HG03521 (cell line): ENCODE results near the gene MED9.

Source experiments
- ATAC-seq: cut with Tn5 transposase; IDR thresholded peaks from one replicate; pipeline ENCODE4 v1.9.1; 2021; ENCODE audit warnings: mild to moderate bottlenecking, moderate library complexity; ENCODE audit not compliant: unreplicated experiment

The MED9 gene

DNA sequence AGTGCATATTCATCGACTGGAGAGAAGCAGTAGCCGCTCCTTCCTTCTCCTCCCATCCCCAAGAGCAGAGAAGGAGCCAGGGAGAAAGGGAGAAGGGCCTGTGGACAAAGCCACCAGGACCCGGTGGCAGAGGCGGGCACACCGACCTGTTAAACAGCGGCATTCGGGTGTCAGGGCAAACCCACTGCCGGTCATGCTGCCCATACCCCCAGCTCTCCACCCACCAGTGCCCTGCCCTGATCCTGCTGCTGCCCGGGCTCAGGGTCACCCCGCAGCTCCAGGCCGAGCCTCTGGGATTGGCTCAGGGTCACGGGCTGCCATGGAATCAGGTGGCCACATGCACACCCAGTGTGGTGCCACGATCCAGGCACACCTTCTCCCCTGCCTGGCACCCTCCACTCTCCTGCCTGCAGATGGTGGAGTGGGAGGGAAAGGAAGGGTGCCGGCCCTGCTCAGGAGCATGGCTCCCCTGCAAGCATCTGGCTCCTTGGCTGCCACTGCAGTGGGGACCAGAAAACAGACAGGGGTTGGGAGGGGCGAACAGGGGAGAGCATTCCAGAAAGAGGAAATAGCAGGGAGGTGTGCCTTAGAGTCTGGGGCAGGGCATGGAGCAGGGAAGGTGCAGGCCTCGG lies 37.7 kb downstream of the MED9 start:
- ATAC-seq = no peak

DNA sequence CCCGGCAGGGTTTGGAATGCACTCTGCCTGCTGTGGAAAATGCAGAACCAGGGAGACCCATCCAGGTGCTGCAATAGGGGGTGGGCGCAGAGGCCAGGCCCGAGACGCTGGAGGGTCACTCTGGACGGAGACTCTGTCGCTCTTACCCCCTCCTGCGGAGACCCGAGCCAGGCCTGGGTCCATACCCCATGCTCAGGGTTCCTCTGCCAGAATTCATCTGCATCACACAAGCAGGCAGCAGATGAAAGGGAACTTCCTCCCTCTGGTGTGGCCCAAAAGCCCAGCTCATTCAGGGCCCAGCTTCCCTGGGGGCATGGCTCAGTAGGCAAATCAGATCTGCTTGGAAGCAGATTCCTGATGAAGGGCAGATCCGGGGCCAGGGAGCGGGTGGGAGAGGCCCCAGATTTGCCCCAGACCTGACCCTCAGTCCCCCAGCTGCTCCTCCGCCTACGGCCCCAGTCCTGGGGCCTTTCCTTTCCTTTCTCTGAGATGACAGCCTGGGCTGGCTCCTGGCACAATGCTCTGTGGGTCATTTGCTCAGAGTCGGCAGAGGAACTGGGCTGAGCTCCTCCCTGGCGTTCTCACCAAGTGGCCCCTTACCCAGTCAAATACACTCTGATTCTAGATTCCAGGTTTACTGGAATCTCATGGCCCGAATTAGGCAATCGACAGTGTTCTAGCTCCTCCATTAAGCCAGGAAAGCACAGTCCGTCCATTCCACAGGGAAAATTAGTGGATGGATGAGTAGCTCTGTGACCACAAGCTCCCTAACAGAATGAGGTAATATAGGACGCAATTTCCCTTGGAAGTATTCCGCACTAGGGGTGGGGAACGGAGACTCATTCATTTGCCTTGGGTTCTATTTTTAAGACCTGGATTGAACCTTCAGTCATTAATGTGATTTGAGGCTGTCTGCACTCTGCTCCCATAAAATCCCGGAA lies 38.5 kb downstream of the MED9 start:
- no peak for ATAC-seq

DNA sequence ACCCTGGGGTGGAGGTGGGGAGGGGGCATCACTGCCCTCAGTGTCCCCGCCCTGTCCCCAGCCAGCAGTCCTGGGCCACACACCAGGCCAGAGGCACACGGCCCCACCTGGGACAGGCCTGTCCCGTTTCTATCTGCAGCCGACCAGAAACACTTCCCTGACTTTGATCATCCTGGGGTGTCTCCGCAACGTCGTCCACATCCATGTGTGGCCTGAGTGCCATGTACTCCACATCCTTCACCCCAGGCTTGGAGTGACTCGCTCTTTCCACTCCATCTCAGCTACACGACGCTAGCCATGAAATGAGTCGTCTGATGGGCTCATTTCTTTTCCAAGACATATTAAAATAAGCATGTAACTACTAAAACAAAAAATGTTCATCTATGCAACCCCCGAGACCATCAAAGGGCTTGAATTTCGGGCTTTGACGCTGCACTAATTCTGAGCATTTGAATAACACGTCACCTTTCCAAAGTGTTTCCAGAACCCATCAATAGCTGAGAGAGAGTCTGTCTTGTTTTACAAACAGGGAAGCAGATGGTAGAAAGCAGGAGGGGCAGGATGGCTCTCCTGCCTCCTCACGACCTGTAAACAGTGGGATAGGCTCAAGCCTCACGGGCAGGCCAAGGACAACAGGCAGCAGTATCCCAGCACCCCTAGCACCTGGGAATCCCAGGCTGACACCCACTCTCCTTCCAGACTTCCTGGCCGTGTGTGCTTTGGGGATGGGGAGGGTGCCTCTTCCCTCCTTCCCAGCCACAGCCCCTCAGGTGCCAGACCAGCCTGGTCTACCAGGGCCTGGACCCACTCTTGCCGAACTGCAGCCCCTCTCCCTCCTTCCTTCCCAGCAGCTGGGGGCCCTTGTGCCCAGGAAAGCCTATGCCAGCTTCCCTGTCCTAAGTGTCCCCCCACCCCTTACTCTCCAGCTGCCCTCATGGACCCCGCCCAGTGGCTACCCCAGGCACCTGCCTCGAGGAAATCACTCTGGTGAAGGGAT lies 39.4 kb downstream of the MED9 start:
- ATAC-seq = no peak

DNA sequence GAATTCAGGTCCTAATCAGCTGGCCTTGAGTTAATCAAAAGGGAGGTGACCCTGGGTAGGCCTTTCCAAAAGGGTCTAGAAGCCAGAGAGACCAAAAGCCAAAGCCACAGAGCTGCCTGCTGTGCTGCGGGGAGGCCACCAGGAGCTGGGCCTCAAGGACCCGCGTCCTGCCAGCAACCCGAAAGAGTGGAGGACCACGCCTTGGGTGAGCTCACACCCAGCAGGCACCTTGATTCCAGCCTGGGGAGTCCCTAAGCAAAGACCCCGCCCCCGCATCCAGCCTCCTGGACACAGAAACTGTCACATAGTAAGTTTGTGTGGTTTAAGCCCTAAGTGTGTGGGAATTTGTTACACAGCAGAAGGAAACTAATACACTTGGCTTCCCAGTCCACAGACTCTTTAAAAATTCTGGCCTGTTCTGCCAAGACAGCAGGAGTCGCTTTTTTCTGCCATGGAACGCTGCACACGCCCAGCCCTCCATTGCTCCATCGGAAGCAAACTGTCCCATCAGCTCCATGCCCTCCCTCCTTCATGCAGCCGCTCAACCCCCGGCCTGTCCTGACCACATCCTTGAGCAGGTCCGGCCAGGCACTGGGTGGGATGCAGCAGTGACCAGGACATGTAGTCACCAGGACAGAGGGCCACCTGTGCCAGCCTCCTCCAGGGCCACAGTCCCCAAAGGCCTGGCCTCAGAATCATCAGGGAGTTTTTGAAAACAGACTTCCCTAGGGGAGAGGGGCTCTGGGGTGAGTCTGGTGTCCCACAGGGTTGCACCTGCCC lies 40.3 kb downstream of the MED9 start:
- no peak for ATAC-seq

- no peak for ATAC-seq
These were observed 41.2 kb downstream of the MED9 start for GRCh38 chr17:17518014-17518413.

GRCh38 chr17:17518951-17519350 lies 42.2 kb downstream of the MED9 start:
- no peak for ATAC-seq

- no peak for ATAC-seq
These were observed 43.1 kb downstream of the MED9 start for GRCh38 chr17:17519886-17520285.

DNA sequence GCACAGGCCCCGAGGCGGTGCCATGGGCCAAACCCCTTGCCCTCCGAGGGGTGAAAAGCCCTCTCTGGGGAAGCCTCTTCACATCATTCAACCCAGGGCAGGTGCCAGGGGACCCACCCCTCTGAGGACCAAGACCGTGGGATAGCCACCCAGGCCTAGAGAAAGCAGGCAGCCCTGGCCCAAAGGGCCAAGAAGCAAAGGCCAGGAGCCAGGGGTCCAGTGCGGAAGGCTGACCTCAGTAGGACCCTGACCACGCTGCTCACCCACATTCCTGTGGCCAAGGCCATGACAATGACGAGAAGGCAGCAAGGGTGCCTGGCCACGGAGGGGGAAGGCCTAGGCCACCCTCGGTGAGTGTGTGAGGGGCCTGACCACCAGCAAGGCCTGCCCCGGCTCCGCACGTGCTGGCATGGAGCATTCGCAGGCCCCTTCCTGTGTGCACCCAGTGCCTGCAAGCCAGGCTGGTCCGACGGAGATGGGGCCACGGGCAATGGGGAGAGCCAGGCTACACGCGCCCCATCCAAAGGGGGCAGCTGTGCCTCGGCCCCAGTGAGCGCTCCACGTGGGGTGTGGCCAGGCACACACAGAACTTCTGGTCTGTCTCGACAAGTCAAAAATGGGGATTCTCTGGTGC lies 43.9 kb downstream of the MED9 start:
- ATAC-seq = no peak

DNA sequence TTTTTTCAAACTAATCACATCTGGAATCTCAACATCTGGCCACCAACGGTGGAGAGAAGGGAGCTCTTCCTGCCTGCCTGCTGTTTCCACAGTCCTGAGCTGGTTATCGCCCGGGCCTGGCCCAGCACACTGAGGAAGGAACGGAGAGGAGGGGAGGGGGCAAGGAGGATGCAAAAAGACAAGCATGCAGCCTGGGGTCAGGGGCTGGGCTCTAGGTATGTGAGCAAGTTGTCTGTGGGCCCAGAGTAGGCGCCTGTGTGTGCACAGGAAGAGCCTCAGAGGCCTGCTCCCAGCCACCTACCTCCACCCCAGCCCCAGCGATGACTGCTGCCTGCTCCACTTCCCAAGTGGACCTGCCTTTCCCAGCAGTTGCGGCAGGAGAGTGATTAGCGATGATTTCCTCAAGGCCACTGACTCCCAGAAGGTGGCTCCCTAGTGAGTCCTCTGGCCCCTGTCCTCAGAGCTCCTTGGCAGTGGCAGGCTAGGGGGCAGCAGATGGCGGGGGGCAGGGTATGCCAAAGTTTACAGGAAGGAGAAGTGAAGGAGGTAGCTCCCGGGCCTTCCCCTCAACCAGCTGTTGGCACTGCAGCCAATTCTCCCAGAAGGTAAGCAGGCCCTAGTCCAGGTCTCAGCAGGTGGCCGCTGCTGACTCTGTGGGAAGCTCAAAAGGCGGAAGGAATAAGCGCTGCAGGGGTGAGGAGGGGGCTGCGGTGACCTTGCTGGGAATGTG lies 46.4 kb downstream of the MED9 start:
- no peak for ATAC-seq

DNA sequence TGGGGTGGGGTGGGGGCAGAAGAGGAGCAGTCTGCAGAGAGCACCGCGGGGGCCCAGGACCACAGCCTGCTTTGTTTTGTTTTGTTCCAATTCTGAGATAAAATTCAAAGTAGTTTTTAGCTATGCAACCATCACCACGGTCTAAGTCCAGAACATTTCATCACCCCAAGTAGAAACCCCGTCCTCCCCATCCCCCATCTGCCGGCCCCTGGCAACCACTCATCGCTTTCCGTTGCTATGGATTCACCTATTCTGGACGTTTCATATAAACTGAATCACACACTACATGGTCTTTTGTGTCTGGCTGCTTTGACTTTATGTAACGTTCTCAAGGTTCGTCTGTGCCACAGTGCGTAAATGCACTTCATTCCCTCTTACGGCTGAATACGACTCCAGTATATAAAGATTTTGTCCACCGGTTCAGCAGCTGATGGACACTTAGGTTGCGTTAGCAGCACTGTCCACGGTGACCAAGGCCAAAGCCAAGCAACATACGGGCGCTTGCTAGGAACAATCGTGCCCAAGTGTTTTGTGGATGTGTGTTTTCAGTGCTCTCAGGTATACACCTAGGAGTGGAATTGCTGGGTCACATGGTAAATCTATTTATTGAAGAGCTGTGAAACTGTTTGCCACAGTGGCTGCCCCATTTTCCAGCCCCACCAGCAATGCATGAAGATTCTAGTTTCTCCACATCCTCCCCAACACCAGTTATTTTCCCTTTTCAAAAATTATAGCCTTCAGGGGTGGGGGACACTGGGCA lies 47.1 kb downstream of the MED9 start:
- ATAC-seq = no peak

GRCh38 chr17:17525311-17525710 lies 48.5 kb downstream of the MED9 start:
- ATAC-seq = no peak

GRCh38 chr17:17525956-17526355 lies 49.2 kb downstream of the MED9 start:
- ATAC-seq = no peak

DNA sequence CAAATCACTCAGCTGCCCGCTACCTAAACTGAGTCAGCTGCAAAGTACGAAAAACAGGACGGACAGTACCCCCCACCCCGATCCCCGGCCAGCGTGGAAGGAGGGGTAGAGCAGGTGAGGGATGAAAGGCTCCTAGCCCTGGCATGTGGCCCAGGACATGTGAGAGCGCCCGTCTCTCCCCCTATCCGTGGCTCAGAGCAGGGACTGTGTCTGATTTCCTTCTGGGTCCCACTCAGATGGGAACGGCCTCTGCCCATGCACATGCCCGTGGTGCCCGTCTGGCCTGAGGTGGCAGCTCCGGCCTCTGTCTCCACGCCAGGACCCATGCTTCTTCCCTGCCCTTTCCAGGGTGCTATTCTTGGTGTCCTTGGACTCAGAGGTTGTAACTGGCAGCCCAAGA lies 49.6 kb downstream of the MED9 start:
- no peak for ATAC-seq

DNA sequence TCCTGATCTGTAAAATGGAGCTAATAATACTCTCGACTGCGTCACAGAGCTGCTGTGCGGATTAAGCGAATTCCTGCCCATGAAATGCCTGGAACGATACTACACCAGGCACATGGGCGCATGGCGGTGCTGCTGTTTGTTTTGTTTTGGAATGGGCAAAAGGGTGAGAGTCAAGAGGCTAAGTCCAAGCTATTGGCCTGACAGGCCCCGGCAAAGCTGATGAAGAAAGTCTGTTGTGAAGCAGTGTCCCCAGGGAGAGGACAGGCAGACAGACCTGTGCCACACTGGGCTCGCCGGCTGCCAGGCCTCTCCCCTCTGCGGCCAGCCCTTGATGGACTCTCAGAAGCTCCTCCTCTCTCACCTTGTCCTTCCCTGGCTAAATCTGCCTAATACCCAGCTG lies 50.7 kb downstream of the MED9 start:
- no peak for ATAC-seq

DNA sequence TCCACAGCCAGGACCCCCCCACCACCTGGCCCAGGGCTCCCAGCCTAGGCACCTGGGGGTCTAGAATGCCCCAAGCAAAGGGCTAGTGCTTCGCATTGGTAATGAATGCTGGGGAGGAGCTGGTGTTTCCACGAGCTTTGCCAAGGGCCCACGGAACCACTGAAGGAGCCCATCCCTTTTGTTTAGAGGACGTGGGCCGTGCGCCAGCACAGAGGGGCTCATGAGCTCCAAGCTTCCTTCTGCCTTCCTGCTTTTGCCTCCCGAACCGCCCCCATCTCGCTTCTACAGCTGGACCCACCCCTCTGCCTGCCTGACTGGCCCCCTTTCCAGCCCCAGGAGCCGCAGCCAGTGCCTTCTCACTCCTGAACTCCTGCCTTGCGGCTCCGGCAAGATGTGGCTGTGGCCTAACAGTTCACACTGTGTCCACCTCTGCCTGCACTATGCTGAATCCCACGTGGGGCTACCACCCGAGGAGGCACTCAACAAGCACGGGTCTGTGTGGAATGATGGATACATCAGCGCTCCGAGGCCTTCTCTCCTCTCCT lies 51.2 kb downstream of the MED9 start:
- no peak for ATAC-seq

DNA sequence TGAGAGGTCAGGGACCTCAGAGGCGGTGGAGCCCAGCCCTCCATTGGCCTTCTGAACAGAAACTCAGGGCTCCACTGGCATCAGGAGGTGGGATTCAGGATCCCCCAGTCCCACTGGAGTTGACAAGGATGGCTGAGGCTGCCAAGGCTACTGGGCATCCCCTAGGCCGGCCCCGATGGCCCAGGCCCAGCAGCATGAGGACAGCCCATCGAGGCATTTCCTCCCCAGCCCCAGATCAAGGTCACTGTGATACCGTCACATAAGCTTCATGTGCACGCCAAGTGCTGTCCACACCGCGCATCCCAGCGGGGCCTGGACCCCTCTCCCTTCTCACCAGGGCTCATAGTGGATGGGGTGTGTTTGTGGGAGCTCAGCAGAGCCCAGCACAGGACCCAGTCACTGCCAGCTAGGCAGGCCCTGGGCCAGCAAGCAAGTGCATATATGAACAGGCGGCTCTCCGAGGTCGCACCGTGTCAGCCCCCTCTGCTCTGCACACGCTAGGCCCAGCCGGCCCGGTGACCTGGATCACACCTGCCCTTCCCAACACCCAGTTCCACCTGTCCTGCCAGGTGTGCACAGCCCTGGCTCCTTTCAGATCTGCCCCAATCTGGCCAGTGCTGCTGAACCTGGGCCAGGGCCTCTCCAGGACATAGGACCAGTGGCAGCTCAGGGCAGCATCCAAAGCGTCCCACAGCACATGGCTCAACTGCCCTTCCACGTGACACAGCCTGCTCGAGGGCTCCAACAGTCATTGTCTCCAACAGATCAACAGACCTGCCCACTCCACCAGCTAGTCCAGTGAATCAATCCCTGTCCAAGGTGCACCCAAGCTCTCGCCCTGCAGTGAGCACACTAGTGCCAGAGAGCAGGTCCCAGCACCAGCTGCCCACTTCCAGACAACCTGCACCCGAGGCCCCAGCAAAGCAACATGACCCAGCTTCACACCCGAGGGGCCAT lies 52.2 kb downstream of the MED9 start:
- no peak for ATAC-seq

GRCh38 chr17:17531156-17531555 lies 54.4 kb downstream of the MED9 start:
- ATAC-seq = no peak
